Esophagus muscularis mucosa (tissue), 3 donors: ENCODE measurements around the gene LEMD3.

ENCODE experiments used
- POLR2A ChIP-seq: fragments of 450-650 bp; IDR thresholded peaks from one replicate; pipeline ENCODE4 v1.6.1; 2017; ENCODE audit warnings: antibody characterized with exemption, moderate library complexity, mild to moderate bottlenecking, low read depth
- POLR2AphosphoS5 ChIP-seq, 2 donors: sonication (generic); formaldehyde crosslinking; IDR thresholded peaks; one replicate each; pipeline ENCODE4 v1.6.1; 2017; ENCODE audit warnings: antibody characterized with exemption in 2 of 2
- TF ChIP-seq, protein P1 (sequence below), 3 experiments: fragments of 200-600 bp in 2 of 3; fragments of 450-650 bp in 1 of 3; sonication (generic) in 2 of 3; IDR thresholded peaks; one replicate each; pipeline ENCODE4 v1.5.1; 2017 to 2019; ENCODE audit warnings: antibody characterized with exemption in 3 of 3, mild to moderate bottlenecking in 2 of 3, moderate library complexity in 1 of 3

DNA sequence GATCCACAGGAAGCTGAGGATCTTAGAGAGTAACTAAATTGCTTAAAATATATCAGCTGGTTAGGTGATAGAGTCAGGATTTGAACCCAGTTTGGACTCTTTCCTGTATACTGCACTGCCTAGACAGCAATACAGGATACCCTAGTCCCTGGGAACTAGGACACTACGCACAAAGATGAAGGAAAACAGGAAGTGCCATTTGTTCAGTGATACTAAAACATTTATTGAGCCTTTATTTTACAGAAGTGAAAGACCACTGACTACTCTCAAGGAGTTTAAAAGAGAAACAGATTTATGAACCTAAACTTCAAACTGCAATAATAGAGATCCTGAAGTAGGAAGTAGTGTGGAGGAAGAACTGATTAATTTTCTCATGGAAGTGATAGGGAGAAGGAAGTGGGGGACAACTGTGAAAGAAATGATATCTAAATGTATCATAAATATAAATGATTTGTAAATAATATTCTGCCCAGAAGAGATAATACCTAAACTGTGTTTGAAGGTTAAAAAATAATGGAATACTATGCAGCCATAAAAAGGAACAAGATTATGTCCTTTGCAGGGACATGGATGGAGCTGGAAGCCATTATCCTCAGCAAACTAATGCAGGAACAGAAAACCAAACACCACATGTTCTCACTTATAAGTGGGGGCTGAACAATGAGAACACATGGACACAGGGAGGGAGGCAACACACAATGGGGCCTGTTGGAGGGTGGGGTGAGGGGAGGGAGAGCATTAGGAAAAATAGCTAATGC lies 127.3 kb downstream of the LEMD3 start:
- TF ChIP-seq, protein P1, sequence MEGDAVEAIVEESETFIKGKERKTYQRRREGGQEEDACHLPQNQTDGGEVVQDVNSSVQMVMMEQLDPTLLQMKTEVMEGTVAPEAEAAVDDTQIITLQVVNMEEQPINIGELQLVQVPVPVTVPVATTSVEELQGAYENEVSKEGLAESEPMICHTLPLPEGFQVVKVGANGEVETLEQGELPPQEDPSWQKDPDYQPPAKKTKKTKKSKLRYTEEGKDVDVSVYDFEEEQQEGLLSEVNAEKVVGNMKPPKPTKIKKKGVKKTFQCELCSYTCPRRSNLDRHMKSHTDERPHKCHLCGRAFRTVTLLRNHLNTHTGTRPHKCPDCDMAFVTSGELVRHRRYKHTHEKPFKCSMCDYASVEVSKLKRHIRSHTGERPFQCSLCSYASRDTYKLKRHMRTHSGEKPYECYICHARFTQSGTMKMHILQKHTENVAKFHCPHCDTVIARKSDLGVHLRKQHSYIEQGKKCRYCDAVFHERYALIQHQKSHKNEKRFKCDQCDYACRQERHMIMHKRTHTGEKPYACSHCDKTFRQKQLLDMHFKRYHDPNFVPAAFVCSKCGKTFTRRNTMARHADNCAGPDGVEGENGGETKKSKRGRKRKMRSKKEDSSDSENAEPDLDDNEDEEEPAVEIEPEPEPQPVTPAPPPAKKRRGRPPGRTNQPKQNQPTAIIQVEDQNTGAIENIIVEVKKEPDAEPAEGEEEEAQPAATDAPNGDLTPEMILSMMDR (IDR thresholded peaks at IDR 0.05): no peak
- no peak for TF ChIP-seq POLR2AphosphoS5 (IDR thresholded peaks at IDR 0.05)
- TF ChIP-seq POLR2A: no peak
